Stimulated activated CD4-positive, alpha-beta T cell treated with anti-CD3 and anti-CD28 coated beads, Interleukin-12 subunit alpha, Interleukin-12 subunit beta, amount 100 ng/mL, for 4 hours (primary cell): ENCODE measurements around the gene ARV1.
"Not testable (repeated sequence)": the region's sequence is repeated elsewhere in the genome, so short reads cannot be mapped to it uniquely, and the experiment has no call there.

Experiments
- DNase-seq: peaks from one replicate; pipeline ENCODE4 v3.0.0-alpha.2; 2020

ARV1 gene

DNA sequence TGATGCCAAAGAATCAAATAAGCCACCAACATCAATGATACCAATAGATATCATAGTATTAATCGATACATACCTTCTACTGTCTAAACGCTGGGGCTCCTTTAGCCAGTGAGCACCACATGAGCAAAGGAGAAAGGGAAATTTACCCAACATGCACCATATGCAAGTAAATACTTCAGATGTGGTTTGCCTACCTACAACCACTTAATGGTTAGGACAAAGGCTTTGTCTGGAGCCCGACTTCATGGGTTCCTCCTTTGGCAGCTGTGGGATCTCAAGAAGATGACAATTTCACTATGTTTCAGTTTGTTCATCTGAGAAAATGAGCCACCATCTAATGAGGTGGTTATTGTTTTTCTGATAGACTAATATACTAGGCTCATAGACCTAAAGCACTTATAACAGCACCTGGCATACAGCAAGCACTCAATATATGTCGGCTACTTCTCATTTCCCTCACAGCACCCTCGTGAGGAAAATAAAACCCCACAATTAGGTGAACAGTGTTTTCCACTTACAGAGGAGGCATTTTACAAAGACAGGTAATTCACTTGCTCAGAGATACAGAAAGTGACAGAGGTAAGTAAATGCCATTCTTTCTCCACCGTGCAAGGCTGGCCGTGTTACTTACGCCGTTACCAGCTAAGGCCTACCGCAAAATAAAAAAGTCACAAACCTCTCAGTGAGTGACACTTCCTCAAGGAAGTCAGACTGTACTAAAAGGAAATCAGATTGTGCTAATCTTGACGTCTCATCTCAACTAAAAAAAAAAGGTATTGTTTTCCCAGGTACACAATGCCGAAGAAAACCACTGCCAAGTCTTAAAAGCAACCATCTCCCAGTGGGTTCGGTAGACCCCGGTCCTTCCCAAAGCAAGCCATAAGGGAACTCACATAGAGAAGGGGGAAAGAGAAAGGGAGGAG is 1.8 kb upstream of the ARV1 start:
- no peak for DNase-seq

- DNase-seq, result peak; percentile 32
These were observed 968 bp upstream of the ARV1 start for GRCh38 chr1:230977761-230978490.

DNA sequence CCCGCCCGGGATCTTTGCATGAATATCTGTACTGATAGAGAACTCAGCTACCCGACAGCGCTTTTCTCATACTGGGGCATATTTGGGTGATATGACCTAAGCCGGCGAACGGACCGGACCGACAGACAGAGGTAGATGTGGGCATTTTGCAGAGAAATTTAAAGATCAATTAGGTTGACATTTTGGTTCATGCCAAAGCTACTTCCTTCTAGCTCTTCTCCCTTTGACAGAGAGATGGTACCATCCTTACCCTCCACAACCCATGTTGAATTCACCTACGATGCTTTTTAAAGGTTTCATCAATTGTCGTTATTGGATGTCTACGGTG is 459 bp downstream of the ARV1 start:
- no peak for DNase-seq

DNA sequence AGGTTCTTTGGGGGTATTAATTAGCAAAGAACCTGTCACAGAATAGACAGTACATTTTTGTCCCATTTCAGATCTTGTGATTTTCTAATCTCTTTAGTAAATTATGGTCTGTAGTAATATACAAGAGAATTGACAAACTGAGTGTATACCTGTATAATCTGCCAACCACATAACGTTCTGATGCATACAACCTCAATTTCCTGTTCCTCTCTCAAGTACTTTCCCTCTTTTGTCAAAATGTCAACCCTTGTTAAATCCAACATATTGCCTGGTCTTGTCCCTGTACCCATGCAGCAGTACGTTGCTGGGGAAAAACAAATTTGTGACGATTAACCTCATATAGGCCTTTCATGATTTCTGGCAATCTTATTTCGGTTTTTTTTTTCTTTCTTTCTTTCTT is 1.1 kb downstream of the ARV1 start:
- DNase-seq, result no peak

GRCh38 chr1:230982696-230983095 is 3.8 kb downstream of the ARV1 start:
- DNase-seq, result no peak

DNA sequence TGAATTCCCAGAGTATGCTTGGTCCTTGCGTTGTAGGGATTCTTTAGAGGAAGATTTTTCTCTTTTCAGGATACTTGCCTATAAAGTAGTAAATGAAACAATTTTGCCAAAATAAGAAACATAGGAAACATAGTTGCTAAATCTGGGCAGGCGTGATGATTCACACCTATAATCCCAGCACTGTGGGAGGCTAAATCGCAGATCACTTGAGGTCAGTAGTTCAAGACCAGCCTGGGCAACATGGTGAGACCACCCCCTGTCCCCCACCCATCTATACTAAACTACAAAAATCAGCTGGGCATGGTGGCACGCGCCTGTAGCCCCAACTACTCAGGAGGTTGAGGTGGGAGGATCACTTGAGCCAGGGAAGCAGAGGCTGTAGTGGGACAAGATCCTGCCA is 4.9 kb downstream of the ARV1 start:
- no peak for DNase-seq

DNA sequence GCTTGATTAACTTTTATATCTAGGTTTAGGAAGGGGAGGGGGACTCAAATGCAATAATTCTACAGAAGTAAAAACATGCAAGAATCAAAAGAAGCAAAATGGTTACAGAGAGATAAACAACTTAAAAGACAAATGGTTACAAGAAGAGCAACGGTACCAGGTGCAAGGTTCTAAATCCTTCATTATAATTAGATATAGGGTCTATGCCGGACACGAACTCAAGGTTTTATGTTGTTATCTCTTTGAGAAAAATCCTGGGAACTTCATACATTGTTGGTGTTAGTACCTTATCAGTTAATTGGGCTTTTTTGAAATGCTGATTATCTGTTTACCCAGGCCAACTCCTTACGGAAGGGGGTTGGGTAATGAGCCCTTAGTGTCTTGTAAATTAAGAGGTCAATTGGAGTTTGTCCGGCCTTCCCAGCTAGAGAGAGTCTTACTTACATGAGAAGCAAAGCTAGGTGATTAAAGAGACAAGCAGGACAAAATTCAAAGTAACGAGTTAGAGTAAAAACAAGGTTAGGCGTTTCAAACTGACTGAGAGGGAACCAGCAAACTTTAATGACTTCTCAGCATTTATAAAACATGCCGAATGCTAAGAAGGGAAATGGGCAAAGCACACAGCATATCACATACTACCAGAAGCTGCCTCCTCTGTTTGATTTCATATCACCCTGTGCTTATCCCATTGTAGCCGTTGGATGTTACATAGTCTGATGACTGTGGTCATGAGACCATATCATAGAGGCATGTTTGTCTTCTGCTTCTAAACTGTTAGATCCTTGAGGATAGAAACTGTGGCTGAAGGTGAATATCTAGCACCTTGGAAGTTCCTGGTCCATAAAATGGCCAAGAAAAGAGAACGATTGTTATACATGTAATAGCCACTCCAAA is 6.0 kb downstream of the ARV1 start:
- DNase-seq, result not testable (repeated sequence)

DNA sequence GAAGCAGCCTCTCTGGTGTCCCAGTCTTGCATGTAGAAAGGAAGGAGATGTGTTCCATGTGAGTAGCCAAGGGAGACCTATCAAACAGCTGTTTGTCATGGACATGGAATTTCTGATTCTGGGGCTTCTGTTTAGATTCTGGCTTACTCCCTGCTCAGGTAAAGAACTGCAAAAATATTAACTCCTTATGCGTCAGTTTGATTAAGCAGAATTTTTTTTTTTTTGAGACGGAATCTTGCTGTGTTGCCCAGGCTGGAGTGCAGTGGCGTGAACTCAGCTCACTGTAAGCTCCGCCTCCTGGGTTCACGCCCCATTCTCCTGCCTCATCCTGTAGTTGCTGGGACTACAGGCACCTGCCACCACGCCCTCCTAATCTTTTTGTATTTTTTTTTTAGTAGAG is 6.8 kb downstream of the ARV1 start:
- no peak for DNase-seq

GRCh38 chr1:230986976-230987375 is 8.1 kb downstream of the ARV1 start:
- DNase-seq, result no peak

DNA sequence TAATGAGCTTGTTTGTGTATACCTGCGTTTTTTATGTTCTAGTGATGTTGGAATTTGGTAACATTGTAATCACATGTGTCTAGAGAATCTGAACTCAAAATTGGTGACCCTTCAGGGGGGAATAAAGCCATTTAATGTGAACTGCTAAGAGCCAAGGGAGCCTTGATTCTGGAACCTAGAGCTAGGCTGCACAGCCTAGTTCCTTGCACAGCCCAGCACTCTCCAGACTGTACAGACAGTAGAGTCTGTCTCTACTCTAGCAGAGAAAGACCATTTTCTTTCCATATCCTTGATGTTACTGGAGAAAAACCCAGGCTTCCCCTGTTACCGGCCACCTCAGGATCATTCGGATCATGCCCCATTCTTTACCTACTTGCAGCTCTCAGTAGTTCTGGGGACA is 8.6 kb downstream of the ARV1 start:
- no peak for DNase-seq

DNA sequence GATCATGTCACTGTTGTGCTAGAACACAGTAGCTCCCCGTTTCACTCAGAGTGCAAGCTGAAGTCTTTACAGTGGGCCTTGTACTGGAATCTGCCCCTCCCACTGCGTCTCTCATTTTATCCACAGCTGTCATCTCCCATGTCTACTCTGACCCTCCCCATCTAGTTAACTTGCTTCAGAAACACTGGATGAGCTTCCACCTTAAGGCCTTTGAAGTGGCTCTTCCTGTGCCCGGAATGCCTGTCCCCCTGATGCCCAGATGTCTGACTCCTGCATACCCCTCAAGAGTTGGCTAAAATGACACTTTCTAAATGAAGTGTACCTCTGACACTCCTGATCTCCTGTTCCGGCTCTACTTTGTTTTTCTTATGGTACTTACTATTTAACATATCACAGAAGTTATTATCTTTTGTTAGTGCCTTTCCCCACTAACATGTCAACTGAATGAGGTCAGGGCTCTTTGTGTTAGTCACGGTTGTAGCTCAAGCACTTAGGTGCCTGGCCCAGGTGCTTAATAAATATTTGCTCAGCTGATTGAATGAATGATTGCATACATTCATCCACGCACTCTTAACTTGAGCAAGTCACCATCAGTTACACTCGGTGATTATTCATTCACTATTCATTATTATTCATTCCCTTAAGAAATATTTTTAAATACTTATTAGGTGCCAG is 13.3 kb downstream of the ARV1 start:
- DNase-seq, result no peak

GRCh38 chr1:230994860-230995259 is 16.0 kb downstream of the ARV1 start:
- no peak for DNase-seq

- no peak for DNase-seq
These were observed 21.3 kb downstream of the ARV1 start for GRCh38 chr1:231000201-231000600.

- no peak for DNase-seq
These were observed 21.7 kb downstream of the ARV1 start for GRCh38 chr1:231000639-231001038.

DNA sequence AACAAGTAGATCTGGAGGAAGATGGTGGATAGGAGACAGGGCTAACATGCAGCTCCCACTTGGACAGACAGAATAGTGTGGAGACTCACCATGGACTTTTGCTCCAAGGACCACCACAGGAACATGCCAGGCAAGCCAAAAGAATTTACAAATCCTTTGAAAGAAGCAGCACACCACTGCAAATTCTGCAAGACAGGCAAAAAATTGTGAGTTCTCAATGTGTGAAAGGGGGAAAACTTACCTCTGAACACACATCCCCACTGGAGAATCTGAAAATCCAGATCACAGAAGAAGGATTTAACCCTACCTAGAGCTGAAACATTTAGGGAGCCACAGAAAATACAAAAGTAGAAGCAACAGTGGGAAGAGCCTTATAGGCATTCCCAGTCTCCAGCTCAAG is 23.0 kb downstream of the ARV1 start:
- no peak for DNase-seq

GRCh38 chr1:231007535-231007934 is 28.6 kb downstream of the ARV1 start:
- not testable (repeated sequence) for DNase-seq

- DNase-seq, result no peak
These were observed 32.5 kb downstream of the ARV1 start for GRCh38 chr1:231011360-231011759.

DNA sequence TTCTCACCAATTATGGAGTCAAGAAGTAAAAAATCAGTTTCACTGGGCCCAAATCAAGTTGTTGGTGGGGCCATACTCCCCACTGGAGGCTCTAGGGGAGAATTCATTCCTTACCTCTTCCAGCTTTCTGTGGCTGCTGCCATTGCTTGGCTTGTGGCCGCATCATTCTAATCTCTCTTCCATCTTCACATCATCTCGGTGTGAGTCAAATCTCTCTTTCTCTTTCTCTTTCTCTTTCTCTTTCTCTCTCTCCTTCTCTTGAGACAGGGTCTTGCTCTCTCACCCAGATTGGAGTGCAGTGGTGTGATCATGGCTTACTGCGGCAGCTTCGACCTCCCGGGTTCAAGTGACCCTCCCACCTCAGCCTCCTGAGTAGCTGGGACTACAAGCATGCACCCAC is 33.1 kb downstream of the ARV1 start:
- no peak for DNase-seq

DNA sequence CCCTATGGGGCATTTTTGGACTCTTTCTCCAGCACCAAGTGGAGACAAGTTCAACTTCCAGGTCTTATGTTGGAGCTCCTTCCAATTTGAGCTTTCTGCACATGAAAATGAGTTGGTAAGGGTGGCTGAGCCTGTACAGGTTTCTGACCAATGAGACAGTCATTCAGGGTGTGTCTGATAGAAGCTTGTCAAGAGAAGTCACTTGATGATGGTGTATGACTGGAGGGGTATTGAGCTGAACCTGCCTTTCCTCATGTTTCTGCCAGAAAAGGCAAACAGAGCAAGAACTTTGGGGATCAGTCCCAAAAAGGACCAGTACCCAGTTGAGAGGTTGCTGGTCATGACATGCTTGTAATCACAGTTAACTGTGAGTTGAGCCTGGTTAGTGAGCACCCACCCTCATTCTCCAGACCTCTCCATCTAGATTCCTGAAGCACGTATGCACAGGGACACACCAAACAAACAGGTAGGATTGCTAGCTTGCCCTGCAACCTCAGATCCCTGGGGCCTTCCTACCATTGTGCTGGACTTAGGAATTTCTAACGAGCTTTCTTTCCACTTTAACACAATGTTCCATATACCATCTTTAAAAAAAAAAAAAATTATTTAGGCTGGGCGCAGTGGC is 34.6 kb downstream of the ARV1 start:
- DNase-seq, result no peak

DNA sequence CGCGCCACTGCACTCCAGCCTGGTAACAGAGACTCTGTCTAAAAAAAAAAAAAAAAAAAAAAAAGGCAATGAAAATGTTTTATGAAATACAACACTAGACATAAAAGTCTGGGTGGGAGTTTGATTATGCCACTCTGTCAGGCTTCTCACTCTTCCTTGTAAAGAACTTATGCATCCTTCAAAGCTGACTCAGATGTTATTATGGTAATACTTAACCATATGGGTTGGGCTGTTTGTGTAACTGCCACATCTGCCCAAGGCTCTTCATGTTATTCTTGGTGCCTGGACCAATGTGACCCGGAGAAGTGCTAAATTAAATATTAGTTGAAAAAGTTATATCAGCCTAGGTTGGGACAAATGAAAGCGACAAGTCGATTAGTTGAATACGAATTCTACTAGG is 37.3 kb downstream of the ARV1 start:
- DNase-seq, result no peak

DNA sequence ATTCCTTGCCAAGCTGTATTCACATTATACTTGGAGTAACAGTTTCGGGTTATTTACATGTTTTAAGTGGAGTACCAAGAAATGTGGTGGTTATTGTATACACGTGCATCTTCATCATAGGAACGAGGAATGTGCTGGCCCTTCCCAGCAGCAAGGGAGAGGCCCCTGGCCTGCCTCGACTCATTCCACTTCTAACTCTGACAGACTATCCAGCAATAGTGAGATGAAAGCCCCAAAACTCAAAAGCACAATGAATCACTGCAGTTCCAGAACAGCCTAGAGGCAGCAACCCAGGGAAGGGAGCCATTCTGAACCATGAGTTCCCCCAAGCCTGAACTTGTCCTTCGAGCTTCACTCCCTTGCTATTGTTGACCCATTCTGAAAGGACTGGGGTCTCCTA is 38.1 kb downstream of the ARV1 start:
- no peak for DNase-seq

- DNase-seq, result no peak
These were observed 40.8 kb downstream of the ARV1 start for GRCh38 chr1:231019711-231020110.
